ENCODE measurements around the gene PCNX2.

The PCNX2 gene

DNA sequence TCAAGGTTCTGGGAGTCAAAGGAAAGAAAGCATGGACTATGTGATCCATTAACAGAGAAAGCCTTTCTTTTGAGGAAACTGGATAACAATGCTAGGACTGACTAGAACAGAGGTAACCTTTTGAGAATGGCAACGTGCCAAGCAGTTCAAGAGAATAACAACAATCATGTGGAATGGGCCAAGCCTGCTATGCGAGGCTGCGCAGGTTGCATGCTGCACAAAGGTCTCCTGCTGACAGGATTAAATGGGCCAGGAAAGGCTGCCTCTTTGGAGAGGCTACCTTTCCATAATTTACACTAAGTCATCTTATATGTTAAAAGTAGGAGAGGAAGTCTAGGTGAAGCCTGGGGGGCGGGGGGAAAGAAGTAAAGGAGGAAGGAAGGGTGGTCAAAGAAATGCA lies 5.8 kb downstream of the PCNX2 start:
- no peaks in the 10 kb centered on the region; the same call in 1 of the 2 replicates for H3K79me2 ChIP-seq (ENCODE audit: insufficient read depth, low read length)
- no peaks in the 10 kb centered on the region for H3F3A ChIP-seq (ENCODE audit: insufficient read depth)
- H3K9ac ChIP-seq (ENCODE audit: low read length) = no peak overlapping the region
- no peak overlapping the region for H3K4me3 ChIP-seq (ENCODE audit: insufficient read depth, low read length, poor library complexity, severe bottlenecking)
- TF ChIP-seq, protein P1, sequence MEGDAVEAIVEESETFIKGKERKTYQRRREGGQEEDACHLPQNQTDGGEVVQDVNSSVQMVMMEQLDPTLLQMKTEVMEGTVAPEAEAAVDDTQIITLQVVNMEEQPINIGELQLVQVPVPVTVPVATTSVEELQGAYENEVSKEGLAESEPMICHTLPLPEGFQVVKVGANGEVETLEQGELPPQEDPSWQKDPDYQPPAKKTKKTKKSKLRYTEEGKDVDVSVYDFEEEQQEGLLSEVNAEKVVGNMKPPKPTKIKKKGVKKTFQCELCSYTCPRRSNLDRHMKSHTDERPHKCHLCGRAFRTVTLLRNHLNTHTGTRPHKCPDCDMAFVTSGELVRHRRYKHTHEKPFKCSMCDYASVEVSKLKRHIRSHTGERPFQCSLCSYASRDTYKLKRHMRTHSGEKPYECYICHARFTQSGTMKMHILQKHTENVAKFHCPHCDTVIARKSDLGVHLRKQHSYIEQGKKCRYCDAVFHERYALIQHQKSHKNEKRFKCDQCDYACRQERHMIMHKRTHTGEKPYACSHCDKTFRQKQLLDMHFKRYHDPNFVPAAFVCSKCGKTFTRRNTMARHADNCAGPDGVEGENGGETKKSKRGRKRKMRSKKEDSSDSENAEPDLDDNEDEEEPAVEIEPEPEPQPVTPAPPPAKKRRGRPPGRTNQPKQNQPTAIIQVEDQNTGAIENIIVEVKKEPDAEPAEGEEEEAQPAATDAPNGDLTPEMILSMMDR (IDR thresholded peaks at IDR 0.05; ENCODE audit: insufficient read depth, low read length, poor library complexity, severe bottlenecking) = no peak
- TF ChIP-seq EZH2phosphoT487 (conservative IDR thresholded peaks at IDR 0.05; ENCODE audit: low read length) = no peak
- no peaks in the 10 kb centered on the region for H3K27me3 ChIP-seq (ENCODE audit: low read length)
- no peak overlapping the region for H3K27ac ChIP-seq (ENCODE audit: low read depth, low read length)
- H3K9me2 ChIP-seq (replicated peaks; ENCODE audit: insufficient read depth, low read length) = no peaks in the 10 kb centered on the region
- H3K9me3 ChIP-seq (ENCODE audit: insufficient read depth, low read length) = no peaks in the 10 kb centered on the region
- no peaks in the 10 kb centered on the region for H3K36me3 ChIP-seq (ENCODE audit: low read length)
- H4K20me1 ChIP-seq (ENCODE audit: low read depth, low read length) = 0 out of 2 replicates have a peak, but pooled peaks cover 4% of the 10 kb centered on the region
- H2AFZ ChIP-seq (ENCODE audit: low read depth, low read length, severe bottlenecking) = no peak overlapping the region
- H3K4me2 ChIP-seq (ENCODE audit: low read depth, low read length, poor library complexity, severe bottlenecking) = no peak overlapping the region

DNA sequence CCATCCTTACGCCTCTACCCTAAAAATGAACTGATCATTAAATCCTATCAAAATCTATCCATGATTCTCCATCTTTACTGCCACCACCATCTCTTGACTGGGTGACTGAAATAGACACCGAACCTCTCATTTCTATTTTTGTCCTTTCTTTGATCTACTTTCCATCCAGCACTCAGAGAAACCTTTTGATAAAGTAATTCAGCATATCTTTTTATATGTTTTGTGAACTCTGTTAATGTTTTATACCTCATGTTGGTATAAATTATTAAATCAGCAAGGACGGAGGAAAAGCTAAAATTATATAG lies 13.0 kb downstream of the PCNX2 start:
- H3K4me3 ChIP-seq (ENCODE audit: insufficient read depth, low read length, poor library complexity, severe bottlenecking) = no peak overlapping the region
- TF ChIP-seq EZH2phosphoT487 (conservative IDR thresholded peaks at IDR 0.05; ENCODE audit: low read length) = no peak
- TF ChIP-seq, protein P1 (IDR thresholded peaks at IDR 0.05; ENCODE audit: insufficient read depth, low read length, poor library complexity, severe bottlenecking) = no peak

DNA sequence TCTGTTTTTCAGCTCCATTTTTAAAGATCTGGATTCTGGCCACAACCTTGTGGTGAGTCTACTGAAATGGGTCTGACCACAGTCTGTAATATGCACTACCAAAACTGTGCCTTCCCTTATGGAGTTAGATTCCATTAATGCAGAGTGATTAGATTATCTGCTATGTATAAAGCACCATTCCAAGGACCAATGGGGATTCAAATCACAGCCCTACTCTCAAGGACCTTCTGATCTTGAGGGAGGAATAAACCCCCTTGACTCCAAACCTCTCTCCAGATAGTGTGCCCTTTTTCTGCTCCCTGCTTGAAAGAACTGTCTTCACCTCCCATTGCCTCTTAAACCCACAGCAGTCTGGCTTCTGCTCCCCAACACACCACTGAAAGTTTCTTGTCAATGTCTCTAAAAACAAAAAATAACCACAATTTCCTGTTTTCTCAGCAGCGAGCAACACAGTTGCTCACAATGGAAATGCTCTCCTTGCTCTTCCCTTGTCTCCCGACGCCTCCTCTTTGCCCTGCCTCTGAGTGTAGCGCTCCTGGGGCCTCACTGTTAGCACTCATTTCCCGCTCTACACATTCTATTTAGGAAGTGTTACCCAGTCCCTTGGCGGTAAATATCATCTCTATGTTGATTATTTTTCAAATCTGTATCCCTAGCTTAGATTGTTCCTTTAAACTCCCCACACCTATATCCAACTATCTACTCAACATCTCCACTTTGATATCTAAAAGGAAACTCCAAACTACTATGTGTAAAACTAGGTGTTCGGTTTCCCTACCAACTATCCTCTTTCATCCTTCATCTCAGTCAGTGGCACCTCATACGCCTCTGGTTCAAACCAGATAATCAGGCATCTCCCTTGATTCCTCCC lies 13.6 kb downstream of the PCNX2 start:
- H3K4me2 ChIP-seq (ENCODE audit: low read depth, low read length, poor library complexity, severe bottlenecking) = no peak overlapping the region
- no peaks in the 10 kb centered on the region for H3K9me2 ChIP-seq (replicated peaks; ENCODE audit: insufficient read depth, low read length)
- H3K36me3 ChIP-seq (ENCODE audit: low read length) = no peaks in the 10 kb centered on the region
- H3K27me3 ChIP-seq (ENCODE audit: low read length) = no peaks in the 10 kb centered on the region
- H4K20me1 ChIP-seq (ENCODE audit: low read depth, low read length) = 0 out of 2 replicates have a peak, but pooled peaks cover 3% of the 10 kb centered on the region
- no peak overlapping the region for H3K27ac ChIP-seq (ENCODE audit: low read depth, low read length)
- H3K9ac ChIP-seq (ENCODE audit: low read length) = no peak overlapping the region
- no peak for TF ChIP-seq EZH2phosphoT487 (conservative IDR thresholded peaks at IDR 0.05; ENCODE audit: low read length)
- TF ChIP-seq, protein P1 (IDR thresholded peaks at IDR 0.05; ENCODE audit: insufficient read depth, low read length, poor library complexity, severe bottlenecking) = no peak
- no peaks in the 10 kb centered on the region for H3K79me2 ChIP-seq (ENCODE audit: insufficient read depth, low read length)
- no peak overlapping the region for H3K4me3 ChIP-seq (ENCODE audit: insufficient read depth, low read length, poor library complexity, severe bottlenecking)
- no peak overlapping the region for H2AFZ ChIP-seq (ENCODE audit: low read depth, low read length, severe bottlenecking)
- H3F3A ChIP-seq (ENCODE audit: insufficient read depth) = no peaks in the 10 kb centered on the region
- H3K9me3 ChIP-seq (ENCODE audit: insufficient read depth, low read length) = no peaks in the 10 kb centered on the region

More for the DNA sequence above, 13.0 kb downstream of the PCNX2 start:
- Histone ChIP-seq H3K27ac (ENCODE audit: low read depth, low read length) (no peak overlapping the region), H3K9me3 (ENCODE audit: insufficient read depth, low read length) (no peaks in the 10 kb centered on the region), H3K27me3 (ENCODE audit: low read length) (no peaks in the 10 kb centered on the region), H4K20me1 (ENCODE audit: low read depth, low read length) (0 out of 2 replicates have a peak, but pooled peaks cover 3% of the 10 kb centered on the region), H2AFZ (ENCODE audit: low read depth, low read length, severe bottlenecking) (no peak overlapping the region), H3F3A (ENCODE audit: insufficient read depth) (no peaks in the 10 kb centered on the region), H3K79me2 (ENCODE audit: insufficient read depth, low read length) (no peaks in the 10 kb centered on the region), H3K4me2 (ENCODE audit: low read depth, low read length, poor library complexity, severe bottlenecking) (no peak overlapping the region), H3K9ac (ENCODE audit: low read length) (no peak overlapping the region), H3K36me3 (ENCODE audit: low read length) (no peaks in the 10 kb centered on the region), H3K9me2 (replicated peaks; ENCODE audit: insufficient read depth, low read length) (no peaks in the 10 kb centered on the region)
